Regular cardiac myocyte (primary cell): Measurements from ENCODE around the gene NADK2. TPM values are rescaled to one million over a fixed set of nuclear protein-coding genes. Genes with fewer than 3 reads are reported as not detected.

Experiments
- total RNA-seq: library from RNA; depleted of rRNA; stranded (reverse); fragments of >200 nt; gene quantifications from 2 replicates; pipeline ENCODE4 v1.2.3, GENCODE V29; 2014

The NADK2 gene, protein sequence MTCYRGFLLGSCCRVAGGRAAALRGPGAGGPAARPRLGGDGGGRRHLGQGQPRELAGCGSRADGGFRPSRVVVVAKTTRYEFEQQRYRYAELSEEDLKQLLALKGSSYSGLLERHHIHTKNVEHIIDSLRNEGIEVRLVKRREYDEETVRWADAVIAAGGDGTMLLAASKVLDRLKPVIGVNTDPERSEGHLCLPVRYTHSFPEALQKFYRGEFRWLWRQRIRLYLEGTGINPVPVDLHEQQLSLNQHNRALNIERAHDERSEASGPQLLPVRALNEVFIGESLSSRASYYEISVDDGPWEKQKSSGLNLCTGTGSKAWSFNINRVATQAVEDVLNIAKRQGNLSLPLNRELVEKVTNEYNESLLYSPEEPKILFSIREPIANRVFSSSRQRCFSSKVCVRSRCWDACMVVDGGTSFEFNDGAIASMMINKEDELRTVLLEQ
- 29.3 and 48.8 TPM in 2 replicates for total RNA-seq

DNA sequence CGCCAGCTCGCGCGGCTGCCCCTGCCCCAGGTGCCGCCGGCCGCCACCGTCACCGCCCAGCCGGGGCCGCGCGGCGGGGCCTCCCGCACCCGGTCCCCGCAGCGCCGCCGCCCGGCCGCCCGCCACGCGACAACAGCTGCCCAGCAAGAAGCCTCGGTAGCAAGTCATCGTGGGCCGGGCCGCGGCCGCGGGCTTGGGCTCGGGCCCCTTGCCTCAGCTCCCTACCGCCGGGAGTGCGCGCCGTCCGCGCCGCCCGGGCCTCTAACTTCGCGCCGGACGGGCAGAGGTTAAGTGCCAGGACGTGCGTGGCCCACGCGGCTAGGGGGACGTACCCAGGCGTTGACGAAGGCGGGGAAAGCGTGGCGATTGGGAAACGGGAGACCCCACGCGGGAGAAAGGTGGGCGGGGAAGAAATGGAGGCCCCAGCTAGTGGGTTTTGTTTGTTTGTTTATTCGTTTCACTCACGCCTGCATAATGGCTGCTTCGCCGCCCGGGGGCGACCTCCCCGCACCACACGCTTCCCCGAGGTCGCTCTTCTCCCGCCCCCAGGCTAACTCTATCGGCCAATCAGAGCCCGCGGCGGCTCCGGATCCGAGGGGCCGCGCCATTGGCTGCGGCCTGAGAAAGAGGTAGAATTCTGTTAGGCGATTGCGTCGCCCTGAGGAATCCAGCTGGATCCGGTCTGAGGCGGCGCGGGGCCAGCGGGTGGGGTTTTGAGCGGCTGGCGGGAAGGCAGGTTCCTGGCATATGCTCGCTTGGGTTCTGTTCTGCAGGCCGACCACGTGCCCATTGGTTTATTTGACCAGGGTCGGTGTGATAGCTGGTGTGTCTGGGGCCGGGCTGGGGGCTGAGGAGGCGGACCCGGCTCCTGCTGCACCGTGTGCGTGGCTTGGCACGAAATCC, at the start of gene NADK2:
TSS of gene NADK2 (minus strand) at position 295 of the 903 bp plus-strand sequence. CDS start at position 168, 127 bp downstream.

DNA sequence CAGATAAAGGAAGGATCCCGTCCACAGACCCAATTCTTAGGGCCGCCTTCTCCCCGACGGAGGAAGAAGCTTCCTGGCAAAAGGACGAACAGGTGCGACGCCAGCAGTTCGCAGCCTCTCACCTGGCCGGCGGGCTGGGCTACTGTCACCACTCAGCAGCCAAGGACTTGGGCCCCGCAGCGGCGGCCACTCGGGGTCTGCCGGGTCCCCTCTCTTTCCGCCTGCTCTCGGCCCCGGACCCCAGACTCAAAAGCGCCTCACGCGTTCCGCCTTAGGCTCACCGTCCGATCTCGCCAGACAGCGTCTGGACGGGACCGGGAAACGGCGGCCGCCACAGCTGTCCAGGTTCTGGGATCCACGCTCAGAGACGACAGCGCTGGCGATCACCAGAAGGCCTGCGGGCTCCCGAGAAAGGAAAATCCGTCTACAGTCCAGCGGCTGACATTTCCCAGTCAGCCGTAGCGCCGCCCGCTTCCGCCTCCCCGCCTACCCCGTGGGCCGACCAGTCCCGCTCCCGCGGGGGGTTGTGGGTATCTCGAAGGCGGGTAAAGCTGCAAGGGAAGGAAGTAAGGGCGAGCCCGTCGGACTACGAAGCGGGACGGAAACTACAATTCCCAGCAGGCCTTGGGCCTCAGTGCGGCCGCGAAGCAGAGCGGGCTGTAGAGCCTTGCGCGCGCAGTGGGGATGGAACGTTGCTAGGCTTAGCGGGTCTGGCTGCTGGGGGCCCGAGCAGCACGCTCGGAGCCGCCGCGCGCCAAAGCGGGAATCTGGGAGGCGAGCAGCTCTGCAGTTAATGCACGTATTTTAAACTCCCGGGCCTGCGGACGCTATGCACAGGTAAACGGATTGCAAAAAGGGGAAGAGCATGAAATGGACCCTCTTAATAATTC, 90.0 kb downstream of the NADK2 start, which contains the start of the genes LMBRD2 and SKP2:
TSS of gene LMBRD2 (minus strand) at position 454 of the 890 bp plus-strand sequence. CDS start 8,538 bp downstream, outside the sequence.
TSS of gene SKP2 (plus strand) at position 678 of the 890 bp plus-strand sequence. CDS start at position 830, 152 bp downstream.

Other genes with a start within 250 kb of the NADK2 start
- gene UGT3A2, start 175.0 kb downstream of the NADK2 start, total RNA-seq, result not detected in 2 replicates
- gene LMBRD2, start 90.0 kb downstream of the NADK2 start, total RNA-seq, result 15.1 and 27.6 TPM in 2 replicates
- gene SKP2, start 89.8 kb downstream of the NADK2 start, total RNA-seq, result 33.8 and 45.8 TPM in 2 replicates
- gene RANBP3L, start 60.0 kb upstream of the NADK2 start, total RNA-seq, result not detected in 2 replicates